Esophagus squamous epithelium (tissue), 5 donors: Measurements from ENCODE around the gene HELZ. TPM values are rescaled to one million over a fixed set of nuclear protein-coding genes. Genes with fewer than 3 reads are reported as not detected.

Experiments used
- DNase-seq: peaks from one replicate; lab custom pipeline; 2025; lab: John Stamatoyannopoulos, UW
- H3K27ac ChIP-seq, 4 donors: fragments of 200-600 bp; sonication (generic); one replicate each; pipeline ENCODE4 v1.5.1; 2016 to 2019; ENCODE audit warnings: mild to moderate bottlenecking in 1 of 4
- H3K27me3 ChIP-seq, 4 donors: fragments of 200-600 bp; sonication (generic); 1 replicate in 3 of 4; 2 replicates in 1 of 4; pipeline versions ENCODE4 v1.5.1 to v1.6.0; 2017 to 2021; ENCODE audit warnings: antibody characterized with exemption in 1 of 4
- H3K36me3 ChIP-seq, 3 donors: fragments of 200-600 bp; sonication (generic); one replicate each; pipeline ENCODE4 v1.5.1; 2016 to 2019
- H3K4me1 ChIP-seq, 3 donors: fragments of 200-600 bp; sonication (generic); one replicate each; pipeline ENCODE4 v1.5.1; 2017 to 2019
- H3K4me3 ChIP-seq, 4 donors: fragments of 200-600 bp; sonication (generic); 1 replicate in 3 of 4; 2 replicates in 1 of 4; pipeline ENCODE4 v1.5.1; 2016 to 2019; ENCODE audit warnings: mild to moderate bottlenecking in 2 of 4, moderate library complexity in 1 of 4
- H3K9me3 ChIP-seq, 3 donors: fragments of 200-600 bp; sonication (generic); one replicate each; pipeline ENCODE4 v1.5.1; 2016 to 2019
- POLR2A ChIP-seq, 4 donors: fragments of 450-650 bp; IDR thresholded peaks; one replicate each; pipeline ENCODE4 v1.6.1; 2017; ENCODE audit warnings: antibody characterized with exemption in 4 of 4, mild to moderate bottlenecking in 4 of 4, moderate library complexity in 3 of 4
- WGBS, 2 donors: methylation state at CpG; one replicate each; pipeline ENCODE4 v1.1.5; 2018; 5-methylcytosine and 5-hydroxymethylcytosine counted together
- intact Hi-C: fragments of 100-400 bp; cut with DNase I; formaldehyde crosslinking; loops from one replicate; pipeline ENCODE4 v1.15.0; 2022
- total RNA-seq, 4 donors: library from RNA; depleted of rRNA; stranded (reverse); fragments of >200 nt; gene quantifications; one replicate each; pipeline ENCODE4 v1.1.0, GENCODE V29; 2016
- TF ChIP-seq, protein P1 (sequence below), 6 experiments: fragments of 450-650 bp in 4 of 6; fragments of 200-600 bp in 2 of 6; sonication (generic) in 2 of 6; IDR thresholded peaks; one replicate each; pipeline ENCODE4 v1.5.1; 2016 to 2019; ENCODE audit warnings: antibody characterized with exemption in 6 of 6, mild to moderate bottlenecking in 4 of 6, moderate library complexity in 4 of 6
- donor health status: DM: yes; HTN: yes; CAD: no.

The HELZ gene
- total RNA-seq, 4 donors from 2014 or later: 11.4 to 42.5 (median 26.8) TPM

DNA sequence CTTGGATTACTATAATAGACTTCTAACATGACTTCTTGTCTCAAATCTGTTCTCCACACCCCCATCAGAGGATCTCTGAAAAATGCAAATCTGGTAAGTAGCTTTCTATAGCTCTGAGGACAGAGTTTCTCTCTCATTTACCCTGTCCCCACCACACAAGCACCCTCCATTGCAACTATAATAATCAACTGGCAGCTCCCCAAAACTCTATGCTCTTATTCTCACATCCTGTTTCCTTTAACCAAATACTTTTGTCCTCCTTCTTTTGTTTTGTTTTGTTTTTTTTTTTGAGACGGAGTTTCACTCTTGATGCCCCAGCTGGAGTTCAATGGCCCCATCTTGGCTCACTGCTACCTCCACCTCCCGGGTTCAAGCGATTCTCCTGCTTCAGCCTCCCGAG lies 73.4 kb downstream of the HELZ start:
- intact Hi-C loops: no loop called here
- H3K9me3 ChIP-seq: no peaks in the 10 kb centered on the region
- TF ChIP-seq, protein P1, sequence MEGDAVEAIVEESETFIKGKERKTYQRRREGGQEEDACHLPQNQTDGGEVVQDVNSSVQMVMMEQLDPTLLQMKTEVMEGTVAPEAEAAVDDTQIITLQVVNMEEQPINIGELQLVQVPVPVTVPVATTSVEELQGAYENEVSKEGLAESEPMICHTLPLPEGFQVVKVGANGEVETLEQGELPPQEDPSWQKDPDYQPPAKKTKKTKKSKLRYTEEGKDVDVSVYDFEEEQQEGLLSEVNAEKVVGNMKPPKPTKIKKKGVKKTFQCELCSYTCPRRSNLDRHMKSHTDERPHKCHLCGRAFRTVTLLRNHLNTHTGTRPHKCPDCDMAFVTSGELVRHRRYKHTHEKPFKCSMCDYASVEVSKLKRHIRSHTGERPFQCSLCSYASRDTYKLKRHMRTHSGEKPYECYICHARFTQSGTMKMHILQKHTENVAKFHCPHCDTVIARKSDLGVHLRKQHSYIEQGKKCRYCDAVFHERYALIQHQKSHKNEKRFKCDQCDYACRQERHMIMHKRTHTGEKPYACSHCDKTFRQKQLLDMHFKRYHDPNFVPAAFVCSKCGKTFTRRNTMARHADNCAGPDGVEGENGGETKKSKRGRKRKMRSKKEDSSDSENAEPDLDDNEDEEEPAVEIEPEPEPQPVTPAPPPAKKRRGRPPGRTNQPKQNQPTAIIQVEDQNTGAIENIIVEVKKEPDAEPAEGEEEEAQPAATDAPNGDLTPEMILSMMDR (IDR thresholded peaks at IDR 0.05): no peak
- TF ChIP-seq POLR2A (IDR thresholded peaks at IDR 0.05): no peak
- no peak overlapping the region for H3K27ac ChIP-seq
- H3K4me1 ChIP-seq: no peaks in the 10 kb centered on the region
- no peaks in the 10 kb centered on the region for H3K27me3 ChIP-seq
- H3K4me3 ChIP-seq: no peak overlapping the region
- DNase-seq: no peak
- WGBS, 2 donors: 90 to 91% methylated on average over 4 of the region's 4 CpGs
- H3K36me3 ChIP-seq: peaks cover 0 to 77% (median 0%) of the 10 kb centered on the region in 3 donors

DNA sequence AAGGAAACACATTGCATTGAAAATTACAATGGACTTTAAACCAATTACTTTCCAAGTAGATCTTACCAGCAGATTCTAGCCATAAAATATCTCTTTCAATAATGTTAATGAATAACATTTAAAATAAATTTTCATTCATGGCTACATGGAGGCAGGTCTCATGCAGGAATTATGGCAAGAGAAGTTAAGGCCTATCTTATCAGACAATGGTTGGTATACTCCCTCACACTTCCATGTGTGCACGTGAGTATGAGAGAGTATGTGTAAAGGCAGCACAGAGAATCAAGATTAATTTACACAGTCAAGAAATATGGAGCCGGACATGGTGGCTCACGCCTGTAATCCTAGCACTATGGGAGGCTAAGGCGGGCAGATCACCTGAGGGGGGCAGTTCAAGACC lies 76.5 kb downstream of the HELZ start:
- H3K4me1 ChIP-seq: no peaks in the 10 kb centered on the region
- TF ChIP-seq, protein P1 (IDR thresholded peaks at IDR 0.05): no peak
- no peak for TF ChIP-seq POLR2A (IDR thresholded peaks at IDR 0.05)
- DNase-seq: no peak
- H3K27ac ChIP-seq: no peak overlapping the region
- H3K9me3 ChIP-seq: no peaks in the 10 kb centered on the region
- no peak overlapping the region for H3K4me3 ChIP-seq
- no peaks in the 10 kb centered on the region for H3K27me3 ChIP-seq
- H3K36me3 ChIP-seq: peaks cover 0 to 77% (median 8%) of the 10 kb centered on the region in 3 donors
- WGBS, 2 donors: 95% methylated on average over 4 of the region's 4 CpGs
- intact Hi-C loops: no loop called here

DNA sequence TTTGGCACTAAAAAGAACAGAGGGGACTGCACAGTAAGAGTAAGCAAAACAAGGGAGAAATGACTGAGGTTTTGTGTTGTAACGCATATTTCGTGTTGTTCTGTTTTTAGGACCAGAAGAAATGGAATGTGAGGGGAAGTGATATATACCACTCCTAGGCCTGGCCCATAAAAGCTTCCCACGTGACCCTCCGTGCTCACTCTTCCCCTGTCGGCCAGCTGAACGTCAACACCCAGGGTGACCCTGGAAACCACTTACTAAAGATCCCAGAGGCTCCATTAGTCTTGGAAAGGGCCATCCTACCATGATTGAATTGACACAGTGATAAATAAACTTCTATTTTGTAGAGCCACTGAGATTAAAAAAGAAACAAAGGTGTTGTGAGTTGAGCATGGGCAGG lies 79.8 kb downstream of the HELZ start:
- H3K27me3 ChIP-seq: no peaks in the 10 kb centered on the region
- WGBS, 2 donors: 75 to 87% methylated on average over 6 of the region's 6 CpGs
- no peak overlapping the region for H3K4me3 ChIP-seq
- no peak for TF ChIP-seq POLR2A (IDR thresholded peaks at IDR 0.05)
- TF ChIP-seq, protein P1 (IDR thresholded peaks at IDR 0.05): no peak
- H3K36me3 ChIP-seq: peaks cover 5 to 87% (median 8%) of the 10 kb centered on the region in 3 donors
- no peaks in the 10 kb centered on the region for H3K9me3 ChIP-seq
- H3K27ac ChIP-seq: no peak overlapping the region
- intact Hi-C loops: no loop called here
- no peaks in the 10 kb centered on the region for H3K4me1 ChIP-seq
- no peak for DNase-seq

DNA sequence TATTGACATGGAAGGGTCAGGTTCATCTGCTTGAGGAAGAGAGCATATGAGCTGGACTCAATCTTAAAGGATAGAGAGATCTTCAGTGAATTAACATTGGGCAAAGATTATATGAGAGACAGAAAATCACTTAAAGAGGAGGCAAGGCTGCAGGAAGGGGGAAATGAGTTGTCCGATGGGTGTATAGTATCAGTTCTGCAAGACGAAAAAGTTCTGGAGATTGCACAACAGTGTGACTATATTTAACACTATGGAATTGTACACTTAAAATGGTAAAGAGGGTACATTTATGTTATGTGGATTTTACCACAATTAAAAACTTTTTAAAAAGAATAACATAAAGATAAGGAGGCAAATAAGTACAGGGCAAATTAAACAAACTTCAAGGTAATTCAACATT lies 80.7 kb downstream of the HELZ start:
- 65 to 74% methylated on average over 2 of the region's 2 CpGs for WGBS, 2 donors

DNA sequence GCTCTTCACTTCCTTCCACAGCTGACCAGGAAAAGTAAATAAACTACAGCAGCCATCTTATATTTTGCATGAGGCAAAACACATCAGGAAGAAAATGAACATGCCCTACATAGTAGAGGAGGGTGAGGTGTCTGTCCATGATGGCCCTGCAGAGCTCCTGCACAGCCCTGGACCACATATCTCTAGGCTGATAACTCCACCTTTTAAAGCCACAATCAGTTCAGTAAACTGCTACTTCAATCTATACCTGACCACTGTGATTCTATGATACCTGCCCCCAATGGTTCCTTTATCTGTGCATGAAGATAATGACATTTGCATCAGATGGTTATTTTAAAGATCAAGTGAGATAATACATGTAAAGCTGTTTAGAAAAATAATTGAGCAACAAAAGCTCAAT lies 82.2 kb downstream of the HELZ start:
- Histone ChIP-seq H3K9me3 (no peaks in the 10 kb centered on the region), H3K4me3 (no peak overlapping the region), H3K27ac (no peak overlapping the region), H3K36me3 (peaks cover 5 to 85% (median 8%) of the 10 kb centered on the region in 3 donors), H3K4me1 (no peaks in the 10 kb centered on the region), H3K27me3 (no peaks in the 10 kb centered on the region)
- no peak for DNase-seq
- TF ChIP-seq, protein P1 (IDR thresholded peaks at IDR 0.05): no peak
- TF ChIP-seq POLR2A (IDR thresholded peaks at IDR 0.05): no peak
- intact Hi-C loops: no loop called here

More for the DNA sequence above, 80.7 kb downstream of the HELZ start:
- no peak overlapping the region for H3K4me3 ChIP-seq
- no peaks in the 10 kb centered on the region for H3K4me1 ChIP-seq
- H3K27me3 ChIP-seq: no peaks in the 10 kb centered on the region
- H3K9me3 ChIP-seq: no peaks in the 10 kb centered on the region
- H3K27ac ChIP-seq: no peak overlapping the region
- TF ChIP-seq, protein P1 (IDR thresholded peaks at IDR 0.05): no peak
- TF ChIP-seq POLR2A (IDR thresholded peaks at IDR 0.05): no peak
- DNase-seq: no peak
- peaks cover 5 to 87% (median 8%) of the 10 kb centered on the region in 3 donors for H3K36me3 ChIP-seq
- intact Hi-C loops: no loop called here
